ENCODE data around the gene SNAI1.
"Not testable (repeated sequence)": the region's sequence is repeated elsewhere in the genome, so short reads cannot be mapped to it uniquely, and the experiment has no call there.

SNAI1 gene

DNA sequence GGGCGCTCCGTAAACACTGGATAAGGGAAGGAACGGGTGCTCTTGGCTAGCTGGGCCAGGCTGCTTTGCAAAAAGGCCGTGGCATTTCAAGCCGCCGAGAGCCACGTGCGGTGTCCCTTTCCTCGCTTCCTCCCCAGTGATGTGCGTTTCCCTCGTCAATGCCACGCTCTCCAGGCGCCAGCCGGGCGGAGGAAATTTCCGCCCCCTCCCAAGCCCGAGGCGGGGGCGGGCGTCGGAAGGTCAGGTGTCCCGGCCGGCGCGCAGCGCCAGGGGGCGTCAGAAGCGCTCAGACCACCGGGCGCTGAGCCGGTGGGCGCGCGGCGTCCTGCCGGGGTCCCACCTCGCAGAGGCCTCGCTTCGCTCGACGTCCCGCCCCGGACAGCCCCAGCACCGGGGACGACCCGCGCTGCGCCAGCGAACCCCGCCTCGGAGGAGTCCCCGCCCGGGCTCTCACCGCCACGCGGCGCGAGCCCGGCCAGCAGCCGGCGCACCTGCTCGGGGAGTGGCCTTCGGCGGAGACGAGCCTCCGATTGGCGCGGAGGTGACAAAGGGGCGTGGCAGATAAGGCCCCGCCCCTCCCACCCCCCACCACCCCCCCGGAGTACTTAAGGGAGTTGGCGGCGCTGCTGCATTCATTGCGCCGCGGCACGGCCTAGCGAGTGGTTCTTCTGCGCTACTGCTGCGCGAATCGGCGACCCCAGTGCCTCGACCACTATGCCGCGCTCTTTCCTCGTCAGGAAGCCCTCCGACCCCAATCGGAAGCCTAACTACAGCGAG lies at the start of gene SNAI1:
Gene SNAI1 (plus strand): TSS at position 635 of the 777 bp plus-strand sequence. CDS start 80 bp downstream, at position 715.
- DNase-seq = peak; percentile 65 to 94 (median 86)
- intact Hi-C loops (cut with DNase I) = no loop called here

DNA sequence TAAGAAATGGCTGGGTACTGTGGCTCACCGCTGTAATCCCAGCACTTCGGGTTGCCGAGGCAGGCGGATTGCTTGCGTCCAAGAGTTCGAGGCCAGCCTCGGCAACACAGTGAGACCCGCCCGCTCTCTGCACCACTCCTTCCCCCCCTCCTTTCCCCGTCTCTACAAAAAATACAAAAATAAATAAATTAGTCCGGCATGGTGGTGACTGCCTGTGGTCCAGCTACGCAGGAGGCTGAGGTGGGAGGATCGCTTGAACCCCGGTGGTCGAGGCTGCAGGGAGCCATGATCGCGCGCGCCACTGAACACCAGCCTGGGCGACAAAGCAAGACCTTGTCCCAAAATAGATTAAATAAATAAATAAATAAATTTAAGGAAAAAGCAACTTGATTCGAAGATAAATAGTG lies 47.0 kb upstream of the SNAI1 start:
- DNase-seq = peak in 1 of 42 donors; percentile 48
- intact Hi-C loops (cut with DNase I) = no loop called here

DNA sequence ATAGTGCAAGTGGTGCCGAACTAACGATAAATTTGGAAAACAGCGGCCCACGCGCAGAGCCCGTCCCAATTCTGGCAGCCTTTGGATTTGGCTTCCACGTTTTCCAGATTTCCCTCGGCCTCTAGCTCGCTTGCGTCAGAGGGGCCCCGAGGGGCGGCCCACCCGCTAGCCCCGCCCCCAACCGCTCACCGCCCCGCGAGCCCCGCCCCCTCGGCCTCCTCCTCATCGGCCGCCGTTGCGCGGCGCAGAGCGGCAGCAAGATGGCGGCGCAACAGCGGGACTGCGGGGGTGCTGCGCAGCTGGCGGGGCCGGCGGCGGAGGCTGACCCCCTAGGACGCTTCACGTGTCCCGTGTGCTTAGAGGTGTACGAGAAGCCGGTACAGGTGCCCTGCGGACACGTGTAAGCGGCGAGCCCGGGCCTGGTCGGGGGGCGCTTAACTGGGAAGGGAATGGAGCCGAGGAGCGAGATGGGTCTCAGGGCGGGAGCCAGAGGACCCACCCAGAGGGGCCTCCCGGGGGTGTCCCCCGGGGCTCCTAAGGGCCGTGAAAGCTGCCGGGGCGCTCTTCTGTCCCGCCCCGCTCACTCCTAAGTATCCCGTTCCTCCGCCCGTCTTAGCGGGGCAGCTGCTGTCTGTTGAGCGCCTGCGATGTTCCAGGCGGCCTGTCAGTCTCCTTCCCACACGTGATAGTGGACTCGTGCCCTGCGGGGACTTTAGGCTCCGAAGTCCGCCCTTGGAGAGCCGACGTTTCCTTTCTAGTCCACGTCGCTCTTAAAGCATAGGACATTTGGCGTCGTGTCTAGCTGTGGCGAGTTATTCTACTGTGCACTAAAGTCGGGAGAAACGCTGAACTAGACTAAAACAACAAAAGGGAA lies 46.4 kb upstream of the SNAI1 start, which contains the start of gene RNF114:
Gene RNF114 (plus strand): TSS at position 245 of the 874 bp plus-strand sequence. CDS start 16 bp downstream, at position 261.
- intact Hi-C loops (cut with DNase I) = no loop called here
- peak; percentile 79 to 97 (median 94) for DNase-seq

DNA sequence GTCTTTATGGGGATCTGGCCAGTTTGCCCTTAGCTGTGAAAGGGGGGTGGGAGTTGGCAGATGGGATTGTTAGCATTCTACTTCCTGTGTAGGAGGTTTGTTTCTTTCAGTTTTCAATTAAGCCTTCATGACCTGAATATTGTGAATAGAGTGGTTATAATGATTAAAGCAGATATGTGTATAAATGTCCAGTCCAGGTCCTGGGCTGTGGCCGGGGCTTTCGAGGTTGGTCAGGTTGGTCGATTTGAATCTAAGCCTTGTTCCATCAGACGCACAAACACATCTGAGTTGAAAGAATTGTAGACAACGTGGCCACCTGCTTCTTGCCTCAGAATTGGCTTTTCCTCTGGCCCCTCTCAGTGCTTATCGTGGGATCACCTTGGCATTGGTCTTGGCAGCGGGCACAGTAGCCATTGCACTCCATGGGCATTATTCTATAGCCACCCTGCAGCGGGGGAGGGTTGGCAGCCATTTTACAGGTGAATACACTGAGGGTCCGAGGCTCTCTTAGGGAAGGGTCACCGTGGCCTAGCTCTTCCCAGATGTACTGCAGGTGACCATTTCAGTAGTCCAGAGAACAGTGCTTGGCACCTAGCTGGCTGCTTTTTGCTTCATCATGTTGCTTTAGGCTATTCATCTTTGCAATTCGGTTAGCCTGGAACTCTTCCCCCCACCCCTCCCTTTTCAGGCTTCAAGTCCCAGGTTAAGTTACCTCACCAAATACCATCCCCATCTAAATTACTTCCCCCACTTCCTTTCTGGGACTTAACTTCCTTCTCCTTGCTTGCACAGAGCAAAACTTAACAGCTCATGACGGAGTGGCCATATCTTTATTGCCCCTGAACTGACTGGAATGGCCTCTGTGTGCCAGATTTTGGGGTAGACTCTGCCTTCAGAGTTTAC lies 45.5 kb upstream of the SNAI1 start:
- DNase-seq = peak in 2 of 42 donors; percentile 5 to 31
- intact Hi-C loops (cut with DNase I) = no loop called here

DNA sequence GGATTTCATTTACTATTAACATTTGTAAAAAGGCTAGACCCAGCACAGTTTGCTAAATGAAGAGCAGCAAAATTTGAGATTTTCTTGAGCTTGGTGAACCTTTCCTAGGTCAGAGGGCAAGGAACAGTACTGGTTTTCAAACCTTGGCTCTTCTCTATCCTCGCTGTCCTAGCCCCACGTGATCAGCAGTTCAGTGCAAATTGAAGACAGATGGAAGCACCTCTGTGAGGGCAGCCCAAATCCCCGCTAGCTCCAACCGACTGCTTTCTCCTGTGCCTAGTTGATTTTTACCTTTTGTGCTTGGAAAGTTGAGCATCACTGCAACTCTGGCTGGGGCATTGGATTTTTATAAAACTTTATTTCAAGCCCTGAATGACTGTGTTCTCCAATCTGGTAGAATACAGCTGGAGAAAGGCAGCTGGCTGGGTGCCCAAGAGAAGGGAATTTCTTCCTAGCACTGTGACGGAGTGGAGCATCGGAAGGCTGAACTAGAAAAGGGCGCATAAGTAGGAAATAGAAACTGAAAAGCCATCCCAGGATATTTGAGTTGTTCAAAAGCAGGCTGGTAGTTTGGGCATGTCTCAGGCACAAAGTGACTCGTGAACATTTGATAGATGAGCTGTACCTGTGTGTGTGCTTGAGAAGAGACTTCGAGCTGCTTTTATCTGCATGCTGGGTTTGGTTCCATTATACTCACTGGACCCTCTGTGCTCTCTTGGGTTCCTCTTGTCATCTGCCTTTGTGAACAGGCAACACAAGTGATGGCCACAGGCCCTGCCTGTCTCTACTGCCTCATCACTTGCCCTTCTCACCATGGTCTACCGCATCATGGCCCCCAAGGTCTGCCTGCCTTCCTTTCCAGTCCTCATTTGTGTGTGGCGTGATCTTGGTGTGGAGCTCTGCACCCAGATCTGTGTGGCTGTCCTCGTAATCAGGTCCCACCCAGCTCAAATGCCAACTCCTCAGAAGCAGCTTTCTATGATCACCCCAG lies 44.3 kb upstream of the SNAI1 start:
- intact Hi-C loops (cut with DNase I) = no loop called here
- peak in 29 of 42 donors; percentile 24 to 81 (median 56) for DNase-seq

DNA sequence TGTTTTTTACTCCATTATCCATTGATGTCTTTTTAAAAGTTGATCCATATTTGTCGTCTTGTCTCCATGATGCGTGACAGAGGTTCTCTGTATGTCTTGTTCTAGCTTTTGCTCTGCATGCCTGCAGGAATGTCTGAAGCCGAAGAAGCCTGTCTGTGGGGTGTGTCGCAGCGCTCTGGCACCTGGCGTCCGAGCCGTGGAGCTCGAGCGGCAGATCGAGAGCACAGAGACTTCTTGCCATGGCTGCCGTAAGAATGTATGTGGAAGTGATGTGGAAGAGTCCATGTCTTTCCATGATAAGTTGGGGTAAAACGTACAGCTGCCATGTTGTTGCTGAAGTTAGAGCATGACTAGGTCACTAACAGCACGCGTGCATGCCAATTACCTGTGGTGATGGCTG lies 41.3 kb upstream of the SNAI1 start:
- no peak for DNase-seq
- intact Hi-C loops (cut with DNase I) = no loop called here

DNA sequence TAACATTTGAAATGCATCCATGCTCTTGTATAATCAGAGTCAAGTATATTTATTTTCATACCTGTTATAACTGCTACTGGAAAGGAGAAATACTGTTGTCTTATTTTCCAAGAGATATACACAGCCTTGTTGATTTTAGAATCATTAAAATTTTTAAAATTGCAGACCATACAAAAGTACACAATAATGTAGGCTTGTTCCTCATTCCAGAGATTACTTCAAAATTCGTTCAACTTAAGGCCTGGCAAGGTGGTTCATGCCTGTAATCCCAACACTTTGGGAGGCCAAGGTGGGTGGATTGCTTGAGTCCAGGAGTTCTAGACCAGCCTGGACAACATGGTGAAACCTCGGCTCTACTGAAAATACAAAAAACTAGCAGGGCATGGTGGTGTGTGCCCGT lies 40.5 kb upstream of the SNAI1 start:
- no peak for DNase-seq
- intact Hi-C loops (cut with DNase I) = no loop called here

DNA sequence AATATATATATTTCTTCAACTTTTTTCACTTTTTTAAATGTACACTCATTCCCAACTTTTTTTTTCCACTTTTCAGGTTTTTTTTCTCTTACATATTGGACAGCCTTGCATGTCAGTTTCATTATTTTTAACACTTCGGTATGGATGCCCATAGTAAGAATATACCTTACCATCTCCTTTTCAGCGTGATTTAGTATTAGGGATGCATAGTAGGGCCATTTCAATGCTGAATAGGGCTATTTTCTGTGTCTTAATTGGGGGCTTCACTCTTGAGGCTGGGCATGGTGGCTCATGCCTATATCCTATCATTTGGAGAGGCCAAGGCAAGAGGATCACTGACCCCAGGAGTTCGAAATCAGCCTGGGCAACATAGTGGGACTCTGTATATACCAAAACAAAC lies 39.8 kb upstream of the SNAI1 start:
- intact Hi-C loops (cut with DNase I) = no loop called here
- no peak for DNase-seq

DNA sequence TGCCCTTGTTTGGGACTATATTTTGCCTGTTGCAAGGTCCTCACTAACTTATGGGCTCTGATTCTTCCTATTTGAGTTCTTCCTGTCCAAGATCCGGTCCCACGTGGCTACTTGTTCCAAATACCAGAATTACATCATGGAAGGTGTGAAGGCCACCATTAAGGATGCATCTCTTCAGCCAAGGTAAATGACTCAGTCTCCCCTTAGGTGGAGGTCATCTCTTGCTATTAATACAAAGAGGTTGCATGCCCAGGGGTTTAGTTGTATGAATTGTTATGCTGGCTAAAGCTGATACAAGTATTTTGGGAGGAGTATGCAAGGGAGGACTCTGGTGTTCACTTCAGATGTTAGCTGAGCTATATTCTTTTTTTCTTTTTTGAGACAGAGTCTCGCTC lies 37.5 kb upstream of the SNAI1 start:
- intact Hi-C loops (cut with DNase I) = no loop called here
- no peak for DNase-seq

DNA sequence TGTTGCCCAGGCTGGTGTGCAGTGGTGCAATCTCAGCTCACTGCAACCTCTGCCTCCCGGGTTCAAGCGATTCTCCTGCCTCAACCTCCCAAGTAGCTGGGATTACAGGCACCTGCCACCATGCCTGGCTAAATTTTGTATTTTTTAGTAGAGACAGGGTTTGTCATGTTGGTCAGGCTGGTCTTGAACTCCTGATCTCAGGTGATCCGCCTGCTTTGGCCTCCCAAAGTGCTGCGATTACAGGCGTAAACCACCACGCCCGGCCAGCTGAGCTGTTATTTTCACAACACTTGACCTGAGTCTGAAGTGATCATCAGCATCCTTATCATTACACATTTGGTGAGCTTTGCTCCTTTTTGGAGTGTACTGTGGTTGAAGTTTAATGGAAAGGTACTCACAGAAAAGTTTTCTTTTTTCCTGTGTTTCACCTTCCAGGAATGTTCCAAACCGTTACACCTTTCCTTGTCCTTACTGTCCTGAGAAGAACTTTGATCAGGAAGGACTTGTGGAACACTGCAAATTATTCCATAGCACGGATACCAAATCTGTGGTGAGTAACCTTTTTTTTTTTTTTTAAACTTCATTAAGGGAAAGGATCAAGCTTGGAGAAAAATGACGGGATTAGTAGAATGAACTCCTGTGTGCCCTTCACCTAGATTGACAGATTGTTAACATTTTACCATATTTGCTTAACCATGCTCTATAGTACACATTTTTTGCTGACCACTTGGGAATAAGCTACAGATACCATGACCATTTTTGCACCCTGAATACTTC lies 36.9 kb upstream of the SNAI1 start:
- no peak for DNase-seq
- intact Hi-C loops (cut with DNase I) = no loop called here

DNA sequence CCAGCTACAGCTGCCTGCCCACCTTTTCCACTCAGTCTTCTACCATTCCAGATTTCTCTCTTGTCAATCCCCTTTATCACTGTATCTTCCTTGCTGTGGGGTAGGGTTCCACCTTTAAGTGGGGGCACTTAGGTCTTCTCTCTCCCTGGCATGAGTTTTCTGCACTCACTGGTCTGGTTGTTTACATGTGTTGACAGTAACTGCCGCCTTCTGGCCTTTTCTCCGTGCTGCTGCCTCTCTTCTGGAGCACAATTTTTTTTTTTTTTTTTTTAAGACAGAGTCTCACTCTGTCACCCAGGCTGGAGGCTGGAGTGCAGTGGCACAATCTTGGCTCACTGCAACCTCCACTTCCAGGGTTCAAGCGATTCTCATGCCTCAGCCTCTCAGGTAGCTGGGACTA lies 34.6 kb upstream of the SNAI1 start:
- intact Hi-C loops (cut with DNase I) = no loop called here
- peak in 2 of 42 donors; percentile 16 to 24 for DNase-seq

DNA sequence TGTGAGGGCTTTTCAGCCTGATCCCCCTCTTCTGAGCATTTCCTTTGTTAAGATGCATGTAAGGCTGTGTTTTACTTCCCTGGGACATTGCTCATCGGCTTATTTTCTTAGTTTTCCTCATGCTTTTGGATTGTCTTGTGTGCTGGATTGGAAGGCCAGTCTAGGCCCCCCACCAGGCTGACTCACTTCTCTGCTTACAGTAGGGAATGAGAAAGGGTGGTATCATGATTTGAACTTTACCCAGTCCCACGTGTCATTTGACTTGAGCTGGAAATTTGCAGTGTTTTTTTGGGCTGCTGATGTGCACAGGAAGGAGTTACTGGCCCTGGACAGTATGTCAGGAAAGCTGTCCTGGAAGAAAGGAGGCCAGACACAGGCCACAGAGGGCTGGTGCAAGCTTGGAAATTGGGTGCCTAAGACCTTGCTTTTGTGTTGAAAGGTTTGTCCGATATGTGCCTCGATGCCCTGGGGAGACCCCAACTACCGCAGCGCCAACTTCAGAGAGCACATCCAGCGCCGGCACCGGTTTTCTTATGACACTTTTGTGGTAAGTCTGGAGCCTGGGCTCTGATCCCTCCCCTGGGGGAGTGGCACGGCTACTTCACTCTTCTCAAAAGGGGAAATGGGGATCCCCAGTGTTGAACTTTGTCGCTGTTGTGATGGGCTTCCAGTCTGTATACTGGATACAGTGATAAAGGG lies 33.8 kb upstream of the SNAI1 start:
- peak in 2 of 42 donors; percentile 13 to 25 for DNase-seq

DNA sequence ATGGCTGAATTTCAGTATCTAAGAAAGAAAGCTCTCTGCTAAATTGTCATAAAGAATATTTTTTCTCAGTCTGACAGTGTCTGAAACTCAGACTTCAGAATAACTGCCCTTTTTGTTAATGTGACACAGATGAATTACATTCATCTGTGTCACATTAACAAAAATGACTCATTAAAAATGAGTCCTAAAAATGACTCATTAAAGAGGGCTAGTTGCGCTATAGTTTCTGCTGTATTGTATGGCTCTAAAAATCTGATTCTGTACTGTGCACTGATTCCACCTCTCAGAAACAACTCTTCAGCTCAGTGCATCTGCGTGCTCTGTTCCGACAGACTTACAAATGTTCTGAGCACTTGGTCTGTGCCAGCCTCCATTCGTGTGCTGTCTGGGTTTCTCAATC lies 31.6 kb upstream of the SNAI1 start:
- peak in 4 of 42 donors; percentile 14 to 39 (median 28) for DNase-seq
- intact Hi-C loops (cut with DNase I) = no loop called here

More for the DNA sequence above, 33.8 kb upstream of the SNAI1 start:
- intact Hi-C loops (cut with DNase I) = no loop called here

DNA sequence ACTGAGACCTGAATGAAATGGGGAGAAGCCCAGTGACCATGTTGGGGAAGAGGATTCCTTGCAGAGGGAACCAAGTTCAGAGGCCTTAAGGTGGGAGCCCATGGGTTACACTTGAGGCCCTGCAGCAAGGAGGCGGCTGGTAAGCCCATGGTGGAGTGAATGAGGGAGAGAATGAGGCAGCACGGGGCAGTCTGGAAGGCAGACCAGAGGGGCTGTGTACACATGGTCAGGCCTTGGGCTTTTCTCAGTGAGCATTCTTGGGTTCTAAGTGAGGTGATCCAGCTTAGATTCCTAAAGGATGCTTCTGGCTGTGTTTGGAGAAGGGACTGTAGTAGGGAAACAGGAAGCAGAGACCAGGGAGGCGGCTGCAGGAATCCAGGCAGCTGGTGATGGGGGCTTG lies 27.6 kb upstream of the SNAI1 start:
- DNase-seq = peak in 1 of 42 donors; percentile 4
- intact Hi-C loops (cut with DNase I) = no loop called here

DNA sequence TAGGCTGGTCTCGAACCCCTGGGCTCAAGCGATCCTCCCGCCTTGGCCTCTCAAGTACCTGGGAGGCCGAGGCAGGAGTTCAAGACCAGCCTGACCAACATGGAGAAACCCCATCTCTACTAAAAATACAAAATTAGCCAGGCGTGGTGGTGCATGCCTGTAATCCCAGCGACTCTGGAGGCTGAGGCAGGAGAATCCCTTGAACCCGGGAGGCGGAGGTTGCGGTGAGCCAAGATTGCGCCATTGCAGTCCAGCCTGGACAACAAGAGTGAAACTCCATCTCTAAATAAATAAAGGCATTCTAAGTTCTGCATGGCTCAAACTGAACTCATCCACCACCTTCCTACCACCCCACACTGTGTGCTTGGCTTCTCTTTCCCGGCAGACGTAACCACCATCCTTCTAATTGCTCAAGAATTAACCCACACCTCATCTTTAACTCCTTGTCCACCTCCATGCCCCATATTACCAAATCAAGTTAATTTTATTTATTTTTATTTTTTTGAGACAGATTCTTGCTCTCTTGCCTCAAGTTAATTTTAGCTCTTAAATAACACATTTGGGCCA lies 26.9 kb upstream of the SNAI1 start:
- intact Hi-C loops (cut with DNase I); DNase-seq: not testable (repeated sequence)

DNA sequence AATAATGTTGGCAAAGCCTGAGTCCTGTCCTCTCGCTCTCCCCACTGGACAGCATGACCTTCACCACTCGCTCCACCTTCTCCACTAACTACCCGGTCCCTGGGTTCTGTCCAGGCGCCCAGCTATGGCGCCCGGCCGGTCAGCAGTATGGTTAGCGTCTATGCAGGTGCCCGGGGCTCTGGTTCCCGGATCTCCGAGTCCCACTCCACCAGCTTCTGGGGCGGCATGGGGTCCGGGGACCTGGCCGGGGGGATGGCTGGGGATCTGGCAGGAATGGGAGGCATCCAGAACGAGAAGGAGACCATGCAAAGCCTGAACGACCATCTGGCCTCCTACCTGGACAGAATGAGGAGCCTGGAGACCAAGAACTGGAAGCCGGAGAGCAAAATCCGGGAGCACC lies 26.1 kb upstream of the SNAI1 start:
- peak in 1 of 42 donors; percentile 29 for DNase-seq
- intact Hi-C loops (cut with DNase I) = no loop called here

Data from head of caudate nucleus (tissue), 42 donors.